Stimulated activated CD8-positive, alpha-beta memory T cell treated with anti-CD3 and anti-CD28 coated beads, Interleukin-12 subunit alpha, Interleukin-12 subunit beta, amount 100 ng/mL, for 24 hours (primary cell): ENCODE results near the gene SOX13.
"Not testable (repeated sequence)": the region's sequence is repeated elsewhere in the genome, so short reads cannot be mapped to it uniquely, and the experiment has no call there.

Experiments
- DNase-seq: peaks from one replicate; pipeline ENCODE4 v3.0.0-alpha.2; 2020; ENCODE audit errors: extremely low read depth

The SOX13 gene

DNA sequence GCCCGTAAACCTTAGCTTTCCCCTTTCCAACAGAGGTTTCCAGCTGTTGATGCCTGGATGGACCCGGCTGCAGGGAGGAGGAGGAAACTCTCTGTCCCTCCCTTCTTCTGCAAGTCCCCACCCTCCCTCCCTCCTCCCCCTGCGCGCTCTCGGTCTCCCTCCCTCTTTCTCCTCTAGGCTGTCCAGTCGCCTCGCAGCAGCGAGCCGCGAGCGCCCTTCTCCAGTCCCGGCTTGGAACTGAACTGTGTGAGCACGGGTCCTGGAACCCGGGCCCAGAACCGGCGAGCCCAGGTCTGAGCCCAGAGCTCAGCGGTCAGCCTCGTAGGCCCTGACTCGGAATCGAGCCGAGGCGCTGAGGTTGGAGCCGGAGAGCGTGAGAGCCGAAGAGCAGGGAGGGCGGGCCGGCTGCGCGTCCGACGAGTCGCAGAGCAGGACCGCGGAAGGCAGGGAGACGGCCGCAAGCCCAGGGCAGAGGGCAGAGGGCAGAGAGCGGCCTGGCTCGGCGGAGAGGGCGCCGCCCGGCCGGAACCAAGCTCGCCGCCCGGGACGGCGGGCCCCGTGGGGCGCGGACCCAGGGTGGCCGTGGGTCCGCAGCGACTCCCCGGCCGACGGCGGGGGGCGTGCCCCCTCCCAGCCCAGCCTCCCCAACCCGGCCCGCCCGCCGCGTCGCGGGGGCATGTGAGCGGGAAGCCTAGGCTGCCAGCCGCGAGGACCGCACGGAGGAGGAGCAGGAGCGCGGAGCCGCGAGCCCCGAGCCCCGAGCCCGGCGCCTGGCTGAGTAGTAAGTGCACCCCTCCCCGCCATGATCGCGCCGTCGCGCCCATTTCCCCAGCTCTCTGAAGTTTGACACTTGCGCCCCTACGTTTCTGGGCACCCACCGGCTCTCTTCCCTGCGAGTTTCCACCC is at the start of gene SOX13:
TSS of gene SOX13 (plus strand) at position 185 of the 906 bp plus-strand sequence. CDS start 39,801 bp downstream, outside the sequence.
- no peak for DNase-seq

DNA sequence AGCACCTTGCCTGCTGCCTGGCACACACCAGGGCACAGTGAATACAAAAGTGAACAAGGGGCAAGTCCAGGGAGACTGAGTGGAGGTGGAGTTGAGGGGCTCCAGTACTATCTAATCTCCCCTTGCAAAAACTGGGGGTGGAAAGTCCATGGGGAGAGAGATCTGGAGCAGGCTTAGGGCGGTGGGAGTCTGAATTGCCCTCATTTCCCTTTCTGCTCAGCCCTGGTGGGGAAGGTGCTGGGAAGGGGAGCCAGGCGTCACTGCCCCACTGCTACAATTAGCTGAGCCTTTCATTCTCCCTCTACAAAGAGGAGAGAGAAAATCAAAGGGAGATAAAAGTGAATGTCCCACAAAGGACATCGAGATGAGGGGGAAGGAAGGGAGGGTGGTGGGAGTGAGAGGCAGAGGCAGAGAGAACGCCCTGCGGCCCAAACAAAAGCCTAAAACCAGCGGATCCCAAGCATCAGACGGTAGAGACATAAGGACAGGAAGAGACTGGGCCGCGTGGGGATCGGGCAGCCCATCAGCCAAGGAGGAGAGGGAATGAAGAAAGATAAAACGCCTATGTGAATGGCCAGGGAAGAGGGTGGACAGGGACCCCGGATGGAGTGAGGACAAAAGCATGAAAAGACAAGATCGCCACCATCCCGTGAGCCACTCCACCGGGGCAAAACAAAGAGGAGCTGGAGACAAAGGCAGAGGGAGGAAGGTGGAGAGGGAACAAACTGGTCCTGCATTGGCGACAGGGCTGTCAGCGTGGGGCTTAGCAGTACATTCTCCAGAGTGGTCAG is 46.8 kb upstream of the SOX13 start:
- DNase-seq = no peak

DNA sequence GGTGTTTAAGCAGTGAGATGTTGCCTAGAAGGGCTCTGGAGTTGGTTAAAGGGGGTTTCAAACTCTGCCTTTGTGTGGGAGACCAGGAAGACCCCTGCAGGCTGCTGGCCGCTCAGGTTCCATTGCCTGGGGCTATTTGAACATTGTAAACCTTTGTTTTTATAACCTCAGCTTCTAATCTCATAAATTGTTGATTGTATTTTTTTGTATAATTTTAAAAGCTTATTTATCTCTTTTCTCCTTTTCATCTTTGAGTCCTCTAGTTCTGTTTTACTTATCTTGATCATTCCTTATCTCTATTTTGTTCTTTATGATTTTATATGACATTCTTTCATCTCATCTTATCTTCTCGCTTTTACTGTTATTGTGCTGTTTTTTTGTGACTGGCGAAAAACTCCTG is 45.5 kb upstream of the SOX13 start:
- no peak for DNase-seq

DNA sequence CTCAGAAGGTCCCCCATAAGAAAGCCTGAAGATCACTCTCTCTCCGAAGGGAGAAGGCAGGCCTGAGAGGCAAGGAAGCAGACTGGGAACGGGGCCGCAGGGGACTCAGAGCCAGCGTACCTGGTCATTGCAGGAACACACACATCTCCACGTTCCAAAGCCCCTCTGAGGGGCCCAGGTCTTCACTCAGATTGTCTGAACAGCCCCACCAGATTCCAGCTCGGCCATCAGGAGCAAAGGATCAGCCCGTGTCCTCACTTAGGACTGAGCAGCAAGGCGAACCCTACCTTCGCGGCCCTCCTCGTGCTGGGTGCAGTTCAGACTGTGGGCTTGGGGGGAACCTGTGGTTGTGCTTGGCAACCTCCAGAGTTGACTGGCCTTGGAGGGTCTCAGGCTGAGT is 43.9 kb upstream of the SOX13 start:
- no peak for DNase-seq

DNA sequence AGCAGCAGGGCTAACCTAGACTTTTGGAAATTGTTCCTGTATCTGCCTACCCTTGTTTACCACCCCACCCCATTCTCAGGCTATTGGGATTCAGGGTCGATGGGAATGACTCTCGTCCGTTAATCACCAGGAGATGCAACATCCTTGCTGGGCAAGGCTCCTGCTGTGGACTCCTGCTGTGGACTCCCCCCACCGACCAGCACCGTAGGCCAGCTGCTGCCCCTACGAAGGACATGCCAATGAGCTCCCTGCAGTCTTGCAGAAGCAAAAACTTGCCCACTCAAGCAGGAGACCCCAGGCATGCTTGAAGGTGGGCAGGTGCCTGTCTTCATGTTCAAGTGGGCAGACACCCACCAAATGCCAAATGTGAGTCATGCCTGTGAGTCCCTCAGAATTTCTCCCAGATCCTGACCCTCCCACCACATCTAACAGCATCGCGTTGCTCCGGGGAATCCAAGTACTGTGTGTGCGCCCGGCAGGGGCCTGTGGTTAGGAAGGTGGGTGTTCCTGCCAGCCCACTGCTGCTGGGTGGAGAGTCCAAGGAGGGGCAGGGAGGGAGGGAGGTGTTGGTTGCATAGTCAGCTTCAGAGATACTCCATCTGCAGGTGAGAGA is 41.7 kb upstream of the SOX13 start:
- no peak for DNase-seq

DNA sequence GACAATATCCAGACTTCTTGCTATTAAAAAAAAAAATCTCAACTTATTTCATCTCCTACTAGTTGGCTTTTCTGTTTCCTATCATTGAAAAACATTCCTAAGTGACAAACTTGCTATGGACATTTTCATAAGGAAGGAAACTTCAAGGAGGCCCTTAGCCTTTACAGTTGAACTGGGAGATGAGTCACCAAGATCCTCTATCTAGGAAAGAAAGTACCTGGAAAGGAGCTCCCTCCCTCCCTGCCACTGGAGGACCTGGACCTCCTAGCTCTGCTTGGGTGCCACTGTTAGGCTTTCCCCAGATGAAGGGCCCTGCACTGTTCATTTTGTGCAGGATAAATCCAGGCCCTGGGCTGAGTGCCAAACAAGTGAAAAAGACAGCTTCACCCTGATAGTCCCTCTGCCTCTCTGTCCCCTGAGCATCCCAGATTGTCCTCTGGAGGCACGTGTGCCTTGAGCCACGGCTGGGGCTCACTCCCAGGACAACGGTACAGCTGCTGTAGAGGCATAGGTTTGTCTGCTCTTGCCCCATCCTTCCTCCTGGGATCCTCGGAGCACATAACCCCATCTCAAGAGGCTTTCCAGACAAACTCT is 40.2 kb upstream of the SOX13 start:
- DNase-seq = no peak

DNA sequence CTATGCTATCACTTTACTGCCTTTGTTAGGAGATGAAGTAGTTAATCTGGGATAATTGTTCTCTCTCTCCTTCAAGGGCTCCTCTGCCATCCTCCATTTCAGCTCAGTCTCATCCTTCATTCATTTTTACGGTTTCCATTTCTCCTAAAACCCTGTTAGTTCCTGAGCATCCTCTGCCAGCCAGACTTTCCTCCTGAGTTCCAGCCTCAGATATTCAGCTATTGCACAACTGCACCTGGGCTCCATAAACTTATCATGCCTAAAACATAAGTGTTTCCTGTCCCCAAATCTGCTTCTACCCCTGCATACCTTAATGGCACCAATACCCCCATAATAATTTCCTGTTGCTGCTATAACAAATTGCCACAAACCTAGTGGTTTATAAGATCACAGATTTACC is 39.6 kb upstream of the SOX13 start:
- no peak for DNase-seq

DNA sequence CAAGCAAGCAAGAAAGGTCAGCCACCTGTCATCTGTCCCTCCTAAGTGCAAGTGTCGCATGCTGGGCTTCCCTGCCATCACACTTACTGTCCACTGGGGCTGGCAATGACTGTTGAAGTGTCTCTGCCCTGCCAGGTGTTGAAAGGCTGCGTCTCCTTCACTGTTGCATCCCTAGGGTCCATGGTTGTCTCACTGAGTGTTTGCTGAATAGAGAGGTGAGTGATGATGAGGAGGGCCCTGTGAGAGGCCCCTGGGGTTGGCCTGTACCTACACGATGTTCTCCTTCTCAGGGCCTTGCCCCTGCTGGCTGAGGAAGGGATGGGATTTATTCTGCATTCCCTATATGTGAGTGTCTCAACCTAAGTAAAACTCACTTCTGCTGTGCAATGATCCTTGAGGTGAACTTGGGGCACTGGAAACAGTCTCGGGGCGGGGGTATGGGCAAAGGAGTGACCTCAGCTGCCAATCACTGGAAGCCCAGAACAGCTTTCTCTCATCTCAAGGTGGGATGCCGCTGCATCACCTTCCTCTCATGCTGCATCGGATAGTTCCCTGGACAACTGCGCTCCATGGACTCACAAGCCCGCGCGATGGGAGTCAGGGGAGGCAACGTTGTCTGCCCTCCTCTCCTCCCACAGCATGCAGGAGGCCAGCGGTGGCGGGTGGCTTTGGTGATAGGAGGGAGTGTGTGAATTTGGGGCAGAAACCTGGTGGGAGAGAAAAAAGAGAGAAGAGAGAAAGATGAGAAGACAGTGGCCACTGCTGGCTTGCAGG is 35.8 kb upstream of the SOX13 start:
- DNase-seq = no peak

DNA sequence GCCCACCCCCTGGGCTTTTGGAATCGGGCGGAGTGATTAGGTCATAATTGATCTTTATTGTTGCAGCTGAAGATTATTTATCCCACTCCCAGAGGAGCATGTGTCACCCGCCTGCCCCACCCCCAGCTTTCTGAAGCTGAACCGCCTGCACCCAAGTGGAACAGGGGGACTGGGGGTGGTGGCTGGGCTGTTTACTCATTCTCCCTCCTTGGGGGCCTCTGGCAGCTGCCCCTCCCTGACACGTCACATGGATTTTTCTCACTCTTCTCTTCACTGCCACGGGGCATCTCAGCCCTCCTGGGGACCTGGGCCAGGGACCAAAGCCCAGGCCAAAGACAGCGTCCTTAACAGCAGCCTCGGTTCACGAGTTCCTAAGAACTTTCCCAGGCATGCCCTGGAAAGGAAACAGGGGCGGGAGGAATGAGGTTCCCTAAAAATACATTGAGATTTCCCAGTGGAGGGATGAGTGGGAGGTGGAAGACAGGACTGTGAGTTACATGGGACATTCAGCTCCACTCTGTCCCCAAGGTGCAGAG is 31.6 kb upstream of the SOX13 start:
- no peak for DNase-seq

DNA sequence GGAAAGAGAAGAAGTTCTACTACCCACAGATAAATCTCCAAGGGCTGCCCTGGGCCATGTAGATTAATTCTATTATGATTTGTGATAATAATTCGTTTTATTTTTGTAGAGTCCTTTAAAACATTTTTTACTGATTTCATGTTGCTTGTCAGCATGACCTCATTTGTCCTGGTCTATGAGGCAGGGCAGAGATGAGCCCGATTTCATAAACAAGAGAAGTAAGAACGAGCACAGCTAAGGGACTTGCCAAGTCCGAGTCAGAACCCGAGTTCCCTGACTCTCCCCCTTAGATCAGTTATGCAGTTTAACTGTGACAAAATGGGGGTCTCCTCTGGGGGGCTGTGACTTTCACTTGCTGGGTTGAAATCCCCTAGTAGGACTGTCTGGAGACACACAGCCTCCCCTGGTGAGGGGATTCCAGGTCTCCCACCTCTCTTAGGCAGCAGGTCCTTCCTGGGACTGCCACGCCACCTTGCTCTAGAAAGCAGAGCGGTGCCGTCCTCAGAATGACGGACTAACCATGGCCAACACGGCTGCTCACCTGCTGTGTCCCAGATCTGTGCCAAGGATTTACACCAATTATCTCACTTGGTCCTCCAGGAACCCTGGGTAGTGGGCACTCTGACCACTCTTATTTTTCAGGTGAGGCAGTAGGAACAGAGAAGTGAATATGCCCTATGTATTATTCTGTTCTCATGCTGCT is 31.0 kb upstream of the SOX13 start:
- DNase-seq = no peak

DNA sequence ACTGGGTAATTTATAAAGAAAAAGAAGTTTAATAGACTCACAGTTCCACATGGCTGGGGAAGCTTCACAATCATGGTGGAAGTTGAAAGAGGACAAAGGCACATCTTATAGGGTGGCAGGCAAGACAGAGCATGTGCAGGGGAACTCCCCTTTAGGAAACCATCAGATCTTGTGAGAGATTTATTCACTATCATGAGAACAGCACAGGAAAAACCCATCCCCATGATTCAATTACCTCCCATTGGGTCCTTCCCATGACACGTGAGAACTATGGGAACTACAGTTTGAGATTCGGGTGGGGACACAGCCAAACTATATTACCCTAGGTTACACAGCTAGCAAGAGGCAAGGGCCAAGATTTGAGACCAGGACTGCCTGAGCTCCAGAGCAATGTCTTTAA is 30.4 kb upstream of the SOX13 start:
- no peak for DNase-seq

DNA sequence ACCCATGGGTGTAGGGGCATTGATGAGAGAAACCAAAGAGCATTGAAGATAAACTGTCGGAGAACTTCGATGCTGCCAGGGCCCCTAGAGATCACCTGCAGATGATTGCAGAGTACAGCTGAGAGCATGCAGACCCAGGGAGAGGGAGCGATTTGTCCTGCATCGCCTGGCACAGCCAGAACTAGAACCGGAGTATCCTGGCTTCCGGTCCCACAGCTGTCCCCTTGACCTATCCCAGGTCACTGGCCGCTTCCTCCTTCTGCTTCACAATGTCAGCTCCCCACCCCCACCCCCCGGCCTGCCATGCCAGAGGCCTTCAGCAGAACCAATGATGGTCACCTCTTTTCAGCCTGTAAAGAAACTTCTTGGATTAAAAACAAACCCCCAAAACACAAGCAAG is 29.2 kb upstream of the SOX13 start:
- no peak for DNase-seq

DNA sequence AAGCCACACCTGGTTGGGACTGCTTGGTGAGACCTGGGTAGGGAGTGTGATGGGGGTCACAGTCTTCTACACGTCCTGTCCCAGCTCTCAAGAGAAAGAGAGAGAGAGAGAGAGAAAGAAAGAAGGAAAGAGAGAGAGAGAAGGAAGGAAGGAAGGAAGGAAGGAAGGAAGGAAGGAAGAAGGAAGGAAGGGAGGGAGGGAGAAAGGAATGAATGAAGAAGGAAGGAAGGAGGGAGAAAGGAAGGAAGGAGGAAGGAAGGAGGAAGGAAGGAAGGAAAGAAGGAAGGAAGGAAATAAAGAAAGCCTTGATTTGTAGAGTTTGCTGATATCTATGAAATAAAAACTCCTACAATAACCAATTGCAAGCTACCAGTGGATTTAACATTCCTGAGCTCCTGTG is 28.5 kb upstream of the SOX13 start:
- no peak for DNase-seq

DNA sequence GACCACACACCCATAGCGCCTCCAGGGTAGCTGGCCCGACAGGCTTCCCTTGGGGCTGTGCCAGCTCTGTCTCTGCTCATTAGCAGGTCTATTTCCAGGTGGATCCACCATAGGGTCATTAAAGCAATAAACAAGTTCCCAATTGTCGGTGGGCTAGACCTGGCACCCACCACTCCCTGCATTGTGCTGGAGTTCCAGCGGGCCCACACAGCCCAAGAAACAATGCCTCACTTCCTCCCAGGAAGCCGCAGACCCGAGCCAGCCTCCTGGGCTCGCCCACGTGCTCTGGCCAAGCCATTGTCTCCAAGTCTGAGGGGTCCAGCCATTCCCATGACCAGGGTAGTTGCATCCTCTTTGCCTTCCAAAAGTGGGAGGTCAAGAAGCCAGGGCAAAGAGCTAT is 27.5 kb upstream of the SOX13 start:
- DNase-seq = no peak

DNA sequence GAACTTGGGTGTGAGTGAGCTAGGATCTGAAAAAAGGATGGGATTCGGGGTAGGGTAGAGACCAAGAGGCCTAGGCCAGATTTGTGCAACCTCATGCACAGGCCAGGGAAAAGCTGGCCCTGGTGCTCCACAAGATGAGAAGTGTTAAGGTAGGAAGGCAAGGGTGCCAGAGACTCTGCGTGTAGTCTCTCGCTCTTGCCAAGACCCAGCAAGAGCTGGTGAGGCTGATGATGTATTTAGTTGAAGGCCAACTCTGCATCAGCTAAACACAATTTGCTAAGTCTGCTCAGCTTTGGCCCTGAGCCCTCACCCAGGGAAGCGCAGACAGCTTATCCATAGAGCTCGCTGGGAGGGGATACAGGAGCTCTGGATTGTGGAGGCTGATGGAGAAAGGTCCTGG is 26.6 kb upstream of the SOX13 start:
- DNase-seq = no peak

DNA sequence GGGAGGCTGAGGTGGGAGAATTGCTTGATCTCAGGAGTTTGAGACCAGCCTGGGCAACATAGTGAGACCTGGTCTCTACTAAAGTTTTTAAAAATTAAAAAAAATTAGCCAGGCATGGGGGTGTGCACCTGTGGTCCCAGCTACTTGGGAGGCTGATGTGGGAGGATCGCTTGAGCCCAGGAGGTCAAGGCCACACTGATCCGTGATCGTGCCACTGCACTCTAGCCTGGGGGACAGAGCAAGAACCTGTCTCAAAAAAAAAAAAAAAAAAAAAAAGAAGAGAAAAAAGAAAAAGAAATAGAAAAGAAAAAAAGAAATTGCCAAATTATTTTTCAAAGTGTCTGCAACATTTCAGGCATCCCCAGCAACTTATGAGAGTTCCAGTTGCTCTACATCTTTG is 24.1 kb upstream of the SOX13 start:
- DNase-seq = not testable (repeated sequence)

DNA sequence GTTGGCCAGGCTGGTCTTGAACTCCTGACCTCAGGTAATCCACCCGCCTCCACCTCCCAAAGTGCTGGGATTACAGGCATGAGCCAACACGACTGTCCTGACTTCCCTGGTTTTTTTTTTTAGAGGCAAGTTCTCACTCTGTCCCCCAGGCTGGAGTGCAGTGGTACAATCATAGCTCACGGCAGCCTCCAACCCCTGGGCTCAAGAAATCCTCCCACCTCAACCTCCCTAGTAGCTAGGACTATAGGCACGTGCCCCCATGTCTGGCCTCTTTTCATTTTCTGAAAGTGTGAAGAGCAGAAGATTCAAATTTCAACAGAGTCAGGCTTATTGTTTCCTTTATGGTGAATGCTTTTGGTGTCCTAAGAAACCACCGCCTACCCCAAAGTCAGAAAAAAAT is 21.7 kb upstream of the SOX13 start:
- DNase-seq = no peak

DNA sequence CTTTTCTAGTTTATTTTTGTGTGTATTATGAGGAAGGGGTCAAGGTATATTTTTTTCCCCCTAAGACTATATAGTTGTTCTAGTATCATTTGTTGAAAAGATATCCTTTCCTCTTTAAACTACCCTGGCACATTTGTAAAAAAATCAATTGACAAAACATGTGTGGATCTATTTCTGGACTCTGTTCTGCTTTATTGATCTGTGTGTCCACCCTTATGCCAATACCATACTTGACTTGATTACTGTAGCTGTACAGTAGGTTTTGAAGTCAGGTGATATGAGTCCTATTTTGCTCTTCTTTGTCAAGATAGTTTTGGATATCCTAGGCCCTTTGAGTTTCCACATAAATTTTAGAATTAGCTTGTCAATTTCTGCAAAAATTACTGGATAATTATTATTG is 21.2 kb upstream of the SOX13 start:
- DNase-seq = no peak

DNA sequence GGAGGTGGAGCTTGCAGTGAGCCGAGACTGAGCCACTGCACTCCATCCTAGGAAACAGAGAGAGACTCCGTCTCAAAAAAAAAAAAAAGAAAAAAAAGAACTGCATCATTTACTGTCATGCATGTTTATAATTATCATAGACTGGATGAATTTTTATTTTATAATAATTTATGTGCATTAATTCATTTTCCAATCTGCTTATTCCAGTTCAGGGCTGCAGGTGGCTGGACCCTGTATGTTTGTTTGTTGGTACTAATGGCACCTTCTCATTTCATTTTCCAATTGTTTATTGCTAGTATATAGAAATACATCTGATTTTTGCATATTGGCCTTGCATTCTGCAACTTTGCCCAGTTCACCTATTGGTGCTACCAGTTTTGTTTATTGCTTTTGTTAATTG is 19.0 kb upstream of the SOX13 start:
- no peak for DNase-seq

DNA sequence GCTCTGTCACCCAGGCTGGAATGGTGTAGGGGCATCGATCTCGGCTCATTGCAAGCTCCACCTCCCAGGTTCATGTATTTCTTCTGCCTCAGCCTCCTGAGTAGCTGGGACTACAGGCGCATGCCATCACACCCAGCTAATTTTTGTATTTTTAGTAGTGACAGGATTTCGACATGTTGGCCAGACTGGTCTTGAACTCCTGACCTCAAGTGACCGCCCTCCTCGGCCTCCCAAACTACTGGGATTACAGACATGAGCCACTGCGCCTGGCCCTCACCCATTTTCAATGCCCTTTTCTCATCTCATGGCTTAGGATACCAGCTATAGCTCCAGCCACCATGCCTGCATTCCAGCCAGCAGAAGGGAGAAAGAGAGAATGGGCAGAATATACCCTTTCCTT is 12.9 kb upstream of the SOX13 start:
- no peak for DNase-seq

DNA sequence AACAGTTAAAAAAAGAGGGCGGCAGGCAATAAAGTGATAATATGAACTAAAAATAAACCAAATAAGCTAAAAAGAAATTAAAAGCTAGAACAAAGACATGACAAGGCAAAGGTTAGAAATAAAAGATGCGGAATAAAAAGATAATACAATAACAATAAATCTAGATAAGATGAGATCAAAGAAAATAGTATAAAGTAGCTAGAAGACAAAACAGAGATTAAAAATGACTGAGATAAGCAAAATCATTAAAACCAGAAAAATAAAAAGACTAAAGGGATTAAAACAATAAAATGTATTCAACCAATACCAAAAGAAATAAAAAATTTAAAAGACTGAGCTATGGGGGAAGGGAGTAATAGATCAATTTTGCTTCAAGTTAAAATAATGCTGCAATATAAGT is 10.8 kb upstream of the SOX13 start:
- DNase-seq = no peak
